Thyroid gland (tissue), 4 donors: ENCODE measurements around the gene KIF3A. TPM values are rescaled to one million over a fixed set of nuclear protein-coding genes. Genes with fewer than 3 reads are reported as not detected.

Experiments
- DNase-seq, 2 donors: peaks; one replicate each; pipeline ENCODE4 v3.0.0-alpha.2; 2019
- H3K27ac ChIP-seq, 3 donors: fragments of 200-600 bp; sonication (generic); 1 replicate in 2 of 3; 2 replicates in 1 of 3; pipeline ENCODE4 v1.5.1; 2016 to 2019; ENCODE audit warnings: mild to moderate bottlenecking in 1 of 3, moderate library complexity in 1 of 3
- H3K27me3 ChIP-seq: fragments of 200-600 bp; sonication (generic); one replicate; pipeline ENCODE4 v1.5.1; 2019
- H3K36me3 ChIP-seq, 2 donors: fragments of 200-600 bp; sonication (generic); one replicate each; pipeline ENCODE4 v1.5.1; 2016 to 2019
- H3K4me1 ChIP-seq, 2 donors: fragments of 200-600 bp; sonication (generic); one replicate each; pipeline ENCODE4 v1.5.1; 2017 to 2019
- H3K4me3 ChIP-seq, 3 donors: fragments of 200-600 bp; sonication (generic); replicated peaks in 1 of 3; 1 replicate in 2 of 3; 2 replicates in 1 of 3; pipeline ENCODE4 v1.5.1; 2016; ENCODE audit warnings: mild to moderate bottlenecking in 1 of 3
- H3K9me3 ChIP-seq: fragments of 200-600 bp; sonication (generic); one replicate; pipeline ENCODE4 v1.5.1; 2017
- POLR2A ChIP-seq, 2 donors: fragments of 450-650 bp; IDR thresholded peaks; one replicate each; pipeline ENCODE4 v1.6.1; 2017; ENCODE audit warnings: antibody characterized with exemption in 2 of 2, mild to moderate bottlenecking in 2 of 2, moderate library complexity in 1 of 2
- WGBS, 2 donors: methylation state at CpG; one replicate each; pipeline ENCODE4 v1.1.5; 2017; 5-methylcytosine and 5-hydroxymethylcytosine counted together
- intact Hi-C: fragments of 100-400 bp; cut with DNase I; formaldehyde crosslinking; loops from one replicate; pipeline ENCODE4 v1.15.1; 2023
- total RNA-seq, 4 donors: library from RNA; depleted of rRNA; stranded (reverse); fragments of >200 nt; gene quantifications; one replicate each; pipeline ENCODE4 v1.2.3, GENCODE V29; 2016
- TF ChIP-seq, protein P1 (sequence below), 6 experiments: fragments of 200-600 bp in 3 of 6; fragments of 450-650 bp in 3 of 6; sonication (generic) in 3 of 6; IDR thresholded peaks; one replicate each; pipeline ENCODE4 v1.5.1; 2016 to 2019; ENCODE audit warnings: antibody characterized with exemption in 6 of 6, mild to moderate bottlenecking in 2 of 6, inconsistent platforms in 1 of 6, moderate library complexity in 1 of 6

The KIF3A gene
- total RNA-seq, 4 donors from 2014 or later = 8.2 to 12.2 (median 10.5) TPM

DNA sequence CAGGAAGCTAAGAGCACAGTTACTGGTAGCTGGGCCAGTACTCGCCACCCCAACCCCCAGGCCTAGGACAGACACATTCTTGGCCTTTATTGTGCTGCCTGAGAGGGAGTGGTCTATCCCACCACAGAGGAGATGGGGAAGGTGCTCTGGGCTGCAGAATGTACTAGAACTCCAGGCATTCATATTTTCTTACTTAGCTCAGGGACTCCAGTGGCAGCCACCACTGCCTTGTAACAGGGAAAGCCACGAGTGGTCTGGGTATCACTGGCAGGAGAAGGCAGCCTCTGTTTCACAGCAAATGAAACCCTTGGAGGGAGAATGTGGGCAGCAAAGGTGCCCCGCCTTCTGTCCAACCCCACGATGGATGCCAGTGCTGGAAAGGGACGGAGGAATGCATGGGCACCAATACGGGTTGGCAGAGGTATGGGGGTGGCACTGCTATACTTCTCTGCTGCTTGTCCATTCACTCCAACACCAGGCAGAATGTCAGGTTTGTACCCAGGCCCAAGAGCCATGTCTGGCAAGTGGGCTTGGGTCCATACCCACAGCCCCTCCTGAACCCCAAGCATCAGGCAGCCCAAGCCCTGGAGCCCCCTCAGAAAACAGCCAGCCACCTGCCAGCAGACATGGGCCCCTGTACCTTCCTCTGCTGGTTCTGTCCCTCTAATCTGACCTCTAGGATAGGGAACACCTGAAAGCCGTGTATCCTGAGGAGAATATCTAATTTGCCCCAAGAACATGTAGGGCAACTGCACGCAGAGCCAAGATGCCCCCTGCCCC, 35.1 kb upstream of the KIF3A start:
- no peaks in the 10 kb centered on the region for H3K9me3 ChIP-seq
- no peak overlapping the region for H3K4me3 ChIP-seq
- WGBS, 2 donors = 84 to 86% methylated on average over 6 to 8 of the region's 8 CpGs
- TF ChIP-seq, protein P1, sequence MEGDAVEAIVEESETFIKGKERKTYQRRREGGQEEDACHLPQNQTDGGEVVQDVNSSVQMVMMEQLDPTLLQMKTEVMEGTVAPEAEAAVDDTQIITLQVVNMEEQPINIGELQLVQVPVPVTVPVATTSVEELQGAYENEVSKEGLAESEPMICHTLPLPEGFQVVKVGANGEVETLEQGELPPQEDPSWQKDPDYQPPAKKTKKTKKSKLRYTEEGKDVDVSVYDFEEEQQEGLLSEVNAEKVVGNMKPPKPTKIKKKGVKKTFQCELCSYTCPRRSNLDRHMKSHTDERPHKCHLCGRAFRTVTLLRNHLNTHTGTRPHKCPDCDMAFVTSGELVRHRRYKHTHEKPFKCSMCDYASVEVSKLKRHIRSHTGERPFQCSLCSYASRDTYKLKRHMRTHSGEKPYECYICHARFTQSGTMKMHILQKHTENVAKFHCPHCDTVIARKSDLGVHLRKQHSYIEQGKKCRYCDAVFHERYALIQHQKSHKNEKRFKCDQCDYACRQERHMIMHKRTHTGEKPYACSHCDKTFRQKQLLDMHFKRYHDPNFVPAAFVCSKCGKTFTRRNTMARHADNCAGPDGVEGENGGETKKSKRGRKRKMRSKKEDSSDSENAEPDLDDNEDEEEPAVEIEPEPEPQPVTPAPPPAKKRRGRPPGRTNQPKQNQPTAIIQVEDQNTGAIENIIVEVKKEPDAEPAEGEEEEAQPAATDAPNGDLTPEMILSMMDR (IDR thresholded peaks at IDR 0.05) = no peak
- TF ChIP-seq POLR2A (IDR thresholded peaks at IDR 0.05) = no peak
- H3K27ac ChIP-seq = peak overlapping the region in 2 of 3 donors; percentile 63 to 70
- H3K36me3 ChIP-seq = no peaks in the 10 kb centered on the region
- DNase-seq = no peak
- intact Hi-C loops = no loop called here
- H3K4me1 ChIP-seq = peaks cover 43 to 70% of the 10 kb centered on the region in 2 donors
- H3K27me3 ChIP-seq = no peaks in the 10 kb centered on the region

- Histone ChIP-seq H3K27me3 (no peaks in the 10 kb centered on the region), H3K27ac (peak overlapping the region; percentile 63 to 70 (median 69)), H3K36me3 (no peaks in the 10 kb centered on the region), H3K9me3 (no peaks in the 10 kb centered on the region), H3K4me3 (no peak overlapping the region), H3K4me1 (peaks cover 53 to 79% of the 10 kb centered on the region in 2 donors)
- WGBS, 2 donors = 47 to 64% methylated on average over 6 to 7 of the region's 8 CpGs
- peak; percentile 51 to 69 for DNase-seq
- intact Hi-C loops = no loop called here
- no peak for TF ChIP-seq POLR2A (IDR thresholded peaks at IDR 0.05)
- TF ChIP-seq, protein P1 (IDR thresholded peaks at IDR 0.05) = no peak
These were observed 34.2 kb upstream of the KIF3A start for GRCh38 chr5:132771503-132771998.

GRCh38 chr5:132770476-132771159, 33.3 kb upstream of the KIF3A start:
- DNase-seq = peak; percentile 43 to 49
- intact Hi-C loops = no loop called here
- Histone ChIP-seq H3K27ac (peak overlapping the region; percentile 63 to 70 (median 69)), H3K4me1 (peaks cover 46 to 76% of the 10 kb centered on the region in 2 donors), H3K27me3 (no peaks in the 10 kb centered on the region), H3K4me3 (no peak overlapping the region), H3K36me3 (no peaks in the 10 kb centered on the region), H3K9me3 (no peaks in the 10 kb centered on the region)
- WGBS, 2 donors = 35 to 43% methylated on average over 7 to 8 of the region's 8 CpGs
- TF ChIP-seq POLR2A (IDR thresholded peaks at IDR 0.05) = no peak
- TF ChIP-seq, protein P1 (IDR thresholded peaks at IDR 0.05) = no peak

DNA sequence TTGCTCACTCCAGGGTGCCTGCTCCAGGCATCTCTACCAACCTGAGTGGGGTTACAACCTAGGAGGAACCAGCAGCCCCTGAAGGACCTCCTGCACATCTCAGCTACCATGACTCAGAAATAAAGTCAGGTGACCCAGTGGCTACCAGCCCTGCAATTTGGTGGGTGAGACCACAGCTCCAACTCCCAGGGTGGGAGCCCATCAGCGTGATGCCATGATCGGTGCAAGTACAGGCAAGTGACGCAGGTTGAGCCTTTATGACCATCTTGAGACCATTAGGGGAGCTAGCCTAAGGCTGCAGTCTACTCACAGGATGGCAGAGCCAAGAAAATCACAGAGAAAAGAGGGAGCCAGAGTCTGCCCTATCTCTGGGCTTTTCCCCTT, 31.1 kb upstream of the KIF3A start:
- peaks cover 33 to 59% of the 10 kb centered on the region in 2 donors for H3K4me1 ChIP-seq
- intact Hi-C loops = no loop called here
- no peaks in the 10 kb centered on the region for H3K9me3 ChIP-seq
- no peak for TF ChIP-seq POLR2A (IDR thresholded peaks at IDR 0.05)
- TF ChIP-seq, protein P1 (IDR thresholded peaks at IDR 0.05) = no peak
- no peak overlapping the region for H3K4me3 ChIP-seq
- no peak overlapping the region for H3K27ac ChIP-seq
- no peak for DNase-seq
- H3K36me3 ChIP-seq = peaks cover 17 to 18% of the 10 kb centered on the region in 2 donors
- H3K27me3 ChIP-seq = no peaks in the 10 kb centered on the region
- 100% methylated on average over 3 of the region's 3 CpGs for WGBS, 2 donors
